ENCODE data around the gene CYP2A6.

CYP2A6 gene

DNA sequence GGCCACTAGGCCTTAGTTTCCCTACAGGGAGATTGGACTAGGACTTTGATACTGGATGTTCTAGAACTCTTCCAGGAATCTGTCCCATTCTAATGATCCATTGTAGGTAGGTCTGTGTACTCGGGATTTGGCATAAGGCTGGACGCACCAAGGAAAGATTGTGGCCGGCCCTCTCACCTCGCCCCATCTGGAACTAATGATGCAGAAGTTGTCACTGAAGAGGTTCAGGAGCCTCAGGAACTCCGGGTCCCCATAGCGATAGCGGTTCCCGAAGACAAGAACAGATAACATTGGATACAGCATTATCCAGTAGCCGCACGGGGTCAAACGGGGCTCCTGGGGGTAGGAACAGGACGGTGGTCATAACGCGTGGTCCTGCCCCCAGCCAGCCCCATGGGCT, 40.1 kb downstream of the CYP2A6 start:
- TF ChIP-seq, protein P1, sequence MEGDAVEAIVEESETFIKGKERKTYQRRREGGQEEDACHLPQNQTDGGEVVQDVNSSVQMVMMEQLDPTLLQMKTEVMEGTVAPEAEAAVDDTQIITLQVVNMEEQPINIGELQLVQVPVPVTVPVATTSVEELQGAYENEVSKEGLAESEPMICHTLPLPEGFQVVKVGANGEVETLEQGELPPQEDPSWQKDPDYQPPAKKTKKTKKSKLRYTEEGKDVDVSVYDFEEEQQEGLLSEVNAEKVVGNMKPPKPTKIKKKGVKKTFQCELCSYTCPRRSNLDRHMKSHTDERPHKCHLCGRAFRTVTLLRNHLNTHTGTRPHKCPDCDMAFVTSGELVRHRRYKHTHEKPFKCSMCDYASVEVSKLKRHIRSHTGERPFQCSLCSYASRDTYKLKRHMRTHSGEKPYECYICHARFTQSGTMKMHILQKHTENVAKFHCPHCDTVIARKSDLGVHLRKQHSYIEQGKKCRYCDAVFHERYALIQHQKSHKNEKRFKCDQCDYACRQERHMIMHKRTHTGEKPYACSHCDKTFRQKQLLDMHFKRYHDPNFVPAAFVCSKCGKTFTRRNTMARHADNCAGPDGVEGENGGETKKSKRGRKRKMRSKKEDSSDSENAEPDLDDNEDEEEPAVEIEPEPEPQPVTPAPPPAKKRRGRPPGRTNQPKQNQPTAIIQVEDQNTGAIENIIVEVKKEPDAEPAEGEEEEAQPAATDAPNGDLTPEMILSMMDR (IDR thresholded peaks at IDR 0.05; ENCODE audit: low read depth, low read length) = no peak
- DNase-seq (ENCODE audit: extremely low read depth, low read depth) = no peak

DNA sequence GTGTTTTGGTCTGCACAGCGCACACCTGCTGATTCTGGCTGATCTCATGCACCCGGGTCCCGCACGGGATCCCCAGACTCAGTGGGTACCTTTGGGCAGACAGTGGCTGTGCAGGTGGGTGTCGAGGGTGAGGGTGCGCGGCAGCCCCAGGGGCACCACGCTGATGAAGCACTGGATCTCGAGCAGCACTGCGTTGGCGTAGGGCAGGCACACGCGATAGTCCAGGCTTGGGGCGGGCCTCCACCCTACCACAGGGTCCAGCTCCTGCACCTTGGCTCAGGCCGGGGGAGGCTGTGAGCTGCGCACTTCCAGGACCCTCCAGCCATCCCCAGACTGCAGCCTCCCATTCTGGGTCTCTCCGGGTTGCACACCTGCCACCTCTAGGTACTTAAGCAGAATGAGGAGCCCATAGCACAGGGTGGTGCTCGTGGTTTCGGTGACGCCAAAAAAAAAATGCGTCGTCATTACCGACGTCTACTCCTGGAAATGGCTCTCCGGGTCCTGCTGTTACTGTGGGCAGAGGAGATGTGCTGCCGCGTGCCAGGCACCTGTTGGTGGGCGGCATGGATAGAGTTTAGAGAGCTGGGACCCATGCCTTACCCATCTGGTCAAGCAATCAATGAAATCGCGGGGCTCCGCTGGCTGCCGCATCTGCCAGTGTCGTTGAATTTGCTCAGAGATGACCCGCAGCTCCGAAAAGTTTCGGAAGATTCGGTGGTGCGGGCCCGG, 40.7 kb downstream of the CYP2A6 start:
- TF ChIP-seq, protein P1 (IDR thresholded peaks at IDR 0.05; ENCODE audit: low read depth, low read length) = no peak
- DNase-seq (ENCODE audit: extremely low read depth, low read depth) = no peak

DNA sequence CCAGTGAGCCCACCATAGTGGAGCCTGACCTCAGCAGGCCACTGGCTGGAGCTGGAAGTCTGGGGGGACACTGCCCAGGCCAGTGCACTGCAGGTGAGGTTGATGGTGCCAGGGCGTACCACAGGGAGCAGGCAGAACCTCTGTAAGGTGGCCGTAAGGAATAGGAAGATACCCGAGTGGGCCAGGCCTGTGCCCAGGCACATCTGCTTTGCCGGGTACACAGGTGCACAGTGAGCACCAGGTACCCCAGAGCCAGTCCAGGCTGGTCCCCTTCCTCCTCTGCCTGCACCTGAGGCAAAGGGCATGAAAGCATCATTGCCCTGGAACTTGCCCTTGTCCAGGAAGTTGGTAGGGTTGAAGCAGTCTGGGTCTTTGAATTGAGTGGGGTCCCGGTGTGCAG, 41.8 kb downstream of the CYP2A6 start:
- no peak for DNase-seq (ENCODE audit: extremely low read depth, low read depth)
- TF ChIP-seq, protein P1 (IDR thresholded peaks at IDR 0.05; ENCODE audit: low read depth, low read length) = no peak

DNA sequence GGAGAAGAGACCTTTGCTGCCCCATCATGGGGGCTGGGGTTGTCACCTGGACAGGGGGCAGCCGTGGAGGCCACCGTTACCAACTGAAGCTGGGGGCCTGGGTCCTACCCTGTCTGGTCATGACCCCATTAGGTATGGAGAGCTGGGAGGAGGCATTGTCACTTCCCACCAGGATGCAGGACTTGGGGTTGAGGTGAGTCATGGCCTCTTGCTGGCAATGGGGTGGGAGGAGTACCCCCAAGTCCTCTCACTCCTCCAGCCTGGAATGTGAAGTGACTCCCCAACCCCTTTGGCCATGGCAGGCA, 42.3 kb downstream of the CYP2A6 start:
- TF ChIP-seq, protein P1 (IDR thresholded peaks at IDR 0.05; ENCODE audit: low read depth, low read length) = no peak
- DNase-seq (ENCODE audit: extremely low read depth, low read depth) = no peak

DNA sequence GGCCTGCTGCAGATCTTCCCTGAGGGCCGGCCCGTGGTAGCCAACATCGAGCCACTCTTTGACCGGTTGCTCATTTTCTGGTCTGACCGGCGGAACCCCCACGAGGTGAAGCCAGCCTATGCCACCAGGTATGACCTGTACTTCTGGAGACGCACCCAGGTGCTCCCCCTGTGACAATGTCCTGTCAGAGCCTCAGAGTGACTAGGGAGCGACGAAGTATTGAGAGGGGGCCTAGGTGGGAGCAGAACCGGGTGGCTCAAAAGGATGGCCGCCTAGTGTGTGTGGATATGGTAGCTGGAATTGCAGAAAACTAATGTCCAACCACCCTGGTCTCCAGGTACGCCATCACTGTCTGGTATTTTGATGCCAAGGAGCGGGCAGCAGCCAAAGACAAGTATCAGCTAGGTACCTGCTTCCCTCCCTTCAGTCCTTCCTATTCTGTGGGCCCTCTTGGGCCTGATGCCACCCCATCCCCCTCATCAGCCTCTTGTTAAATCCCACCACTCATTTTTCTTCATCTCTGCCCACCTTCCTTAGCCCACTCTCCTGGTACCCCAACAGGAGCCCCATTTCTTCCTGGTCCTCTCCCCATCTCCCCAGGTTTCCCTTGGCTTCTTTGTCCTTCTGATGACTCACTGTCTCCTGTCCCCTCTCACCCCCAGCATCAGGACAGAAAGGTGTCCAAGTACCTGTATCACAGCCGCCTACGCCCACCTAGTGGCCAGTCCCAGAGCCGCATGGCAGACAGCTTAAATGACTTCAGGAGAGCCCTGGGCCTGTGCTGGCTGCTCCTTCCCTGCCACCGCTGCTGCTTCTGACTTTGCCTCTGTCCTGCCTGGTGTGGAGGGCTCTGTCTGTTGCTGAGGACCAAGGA, 42.9 kb downstream of the CYP2A6 start:
- TF ChIP-seq, protein P1 (IDR thresholded peaks at IDR 0.05; ENCODE audit: low read depth, low read length) = no peak; the same call in 1 of the 2 replicates
- DNase-seq (ENCODE audit: extremely low read depth, low read depth) = no peak

DNA sequence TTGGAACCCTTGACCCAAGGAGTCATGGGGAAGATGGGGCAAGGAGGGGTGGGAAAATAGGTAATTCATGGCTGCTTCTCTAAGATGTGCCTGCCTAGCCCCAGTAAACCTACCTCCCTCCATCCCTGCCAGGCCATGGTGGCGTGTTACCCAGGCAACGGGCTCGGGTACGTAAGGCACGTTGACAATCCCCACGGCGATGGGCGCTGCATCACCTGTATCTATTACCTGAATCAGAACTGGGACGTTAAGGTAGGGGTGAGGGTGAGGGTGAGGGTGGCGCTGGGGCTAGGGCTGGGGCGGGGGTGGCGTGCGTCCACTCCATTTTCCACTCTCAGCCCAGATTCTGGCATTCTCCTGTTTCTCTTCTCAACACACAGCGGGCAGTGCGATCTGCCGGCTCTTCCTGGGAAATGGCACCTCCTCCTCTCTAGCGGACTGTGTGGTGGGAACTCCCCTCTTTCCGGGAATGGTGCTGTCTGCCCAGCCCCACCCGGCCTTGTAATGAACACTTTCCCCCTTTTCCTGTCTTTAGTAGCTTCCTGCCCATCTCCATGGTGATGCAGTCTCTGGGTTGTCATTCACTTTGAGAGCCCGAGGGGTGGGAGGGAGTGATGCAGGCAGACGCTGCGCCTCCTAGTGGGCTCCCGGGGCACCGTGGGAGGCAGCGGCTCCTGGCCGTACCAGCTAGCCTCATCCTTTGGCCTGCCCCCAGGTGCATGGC, 43.7 kb downstream of the CYP2A6 start:
- DNase-seq (ENCODE audit: extremely low read depth, low read depth) = peak; percentile 92
- TF ChIP-seq, protein P1 (IDR thresholded peaks at IDR 0.05; ENCODE audit: low read depth, low read length) = peak; percentile 93

Measured in AG09319 (cell line).